AG04449 (cell line): ENCODE measurements around the gene ATAD2B.
"Not testable (repeated sequence)": the region's sequence is repeated elsewhere in the genome, so short reads cannot be mapped to it uniquely, and the experiment has no call there.

Source experiments
- CTCF ChIA-PET: fragments of 350-600 bp; formaldehyde crosslinking; extraction: SDS; loops from one replicate; lab custom pipeline; 2021; ENCODE audit warnings: antibody characterized with exemption; lab: Yijun Ruan, JAX
- POLR2A ChIA-PET: fragments of 400-600, 350-600 bp; formaldehyde crosslinking; extraction: SDS; loops from one replicate; lab custom pipeline; 2020; ENCODE audit warnings: antibody characterized with exemption, inconsistent platforms; lab: Yijun Ruan, JAX
- DNase-seq: peaks from one replicate; pipeline ENCODE4 v3.0.0-alpha.2; 2010; ENCODE audit warnings: low read depth, low spot score
- H3K4me3 ChIP-seq: 2 replicates; pipeline ENCODE4 v1.5.1; 2011; ENCODE audit warnings: low read depth, mild to moderate bottlenecking, control low read depth, low read length
- CTCF ChIP-seq: IDR thresholded peaks from one replicate; pipeline ENCODE4 v1.5.1; 2011; ENCODE audit warnings: mild to moderate bottlenecking, moderate library complexity, low read length, control low read depth, inconsistent platforms; ENCODE audit not compliant: insufficient read depth; ENCODE audit errors: missing control alignments

Gene ATAD2B

GRCh38 chr2:23789012-23789411 lies 137.9 kb downstream of the ATAD2B start:
- H3K4me3 ChIP-seq: no peak overlapping the region
- DNase-seq: no peak
- CTCF ChIA-PET: interaction anchor here (1.4 kb wide), 1 partner anchor 15 kb away, joined by 4 read pairs; no protein-coding TSS in a partner anchor
- TF ChIP-seq CTCF: no peak
- POLR2A ChIA-PET: no interaction called here

- DNase-seq: no peak
- no peak overlapping the region for H3K4me3 ChIP-seq
- POLR2A ChIA-PET: no interaction called here
- CTCF ChIA-PET: interaction anchor here (1.0 to 1.4 kb wide), 2 partner anchors 13 to 16 kb away, joined by 3 to 4 read pairs; no protein-coding TSS in a partner anchor
- no peak for TF ChIP-seq CTCF
Observed at GRCh38 chr2:23788100-23788499, 138.8 kb downstream of the ATAD2B start.

GRCh38 chr2:23784971-23785370 lies 142.0 kb downstream of the ATAD2B start:
- ChIA-PET POLR2A (no interaction called here), CTCF (no interaction called here)
- H3K4me3 ChIP-seq: no peak overlapping the region
- no peak for DNase-seq
- TF ChIP-seq CTCF: no peak

GRCh38 chr2:23782646-23783045 lies 144.3 kb downstream of the ATAD2B start:
- no peak for DNase-seq
- POLR2A ChIA-PET: no interaction called here
- no peak overlapping the region for H3K4me3 ChIP-seq
- CTCF ChIA-PET: no interaction called here
- TF ChIP-seq CTCF: no peak

GRCh38 chr2:23782126-23782525 lies 144.8 kb downstream of the ATAD2B start:
- DNase-seq: no peak
- ChIA-PET POLR2A (no interaction called here), CTCF (no interaction called here)
- no peak overlapping the region for H3K4me3 ChIP-seq
- TF ChIP-seq CTCF: no peak

GRCh38 chr2:23780465-23780864 lies 146.5 kb downstream of the ATAD2B start:
- CTCF ChIA-PET, POLR2A ChIA-PET: not testable (repeated sequence)

GRCh38 chr2:23777826-23778225 lies 149.1 kb downstream of the ATAD2B start:
- H3K4me3 ChIP-seq: no peak overlapping the region
- no peak for TF ChIP-seq CTCF
- ChIA-PET CTCF (no interaction called here), POLR2A (no interaction called here)
- no peak for DNase-seq

More at GRCh38 chr2:23780465-23780864, 146.5 kb downstream of the ATAD2B start:
- H3K4me3 ChIP-seq, DNase-seq: not testable (repeated sequence)
